ENCODE measurements around the gene POLR2J3.
"Not testable (repeated sequence)": the region's sequence is repeated elsewhere in the genome, so short reads cannot be mapped to it uniquely, and the experiment has no call there.

GRCh38 chr7:102589857-102590256 lies 17.5 kb upstream of the POLR2J3 start:
- not testable (repeated sequence) for TF ChIP-seq CTCF (IDR thresholded peaks at IDR 0.05; ENCODE audit: insufficient read depth, low read depth, low read length); EZH2 (IDR thresholded peaks at IDR 0.05; ENCODE audit: insufficient read depth, low read length)

All from astrocyte (in vitro differentiated cells and primary cell).